ENCODE results near the gene ULK3. TPM values are rescaled to one million over a fixed set of nuclear protein-coding genes. Genes with fewer than 3 reads are reported as not detected.

Gene ULK3
- total RNA-seq, 1 donor from 2014 or later: 26.5 TPM

GRCh38 chr15:74869726-74870407 is 26.9 kb upstream of the ULK3 start:
- ATAC-seq: peak; percentile 38
- DNase-seq (ENCODE audit: low spot score): peak; percentile 70
- intact Hi-C loops (cut with DNase I): no loop called here

- intact Hi-C loops (cut with DNase I): no loop called here
- no peak for DNase-seq (ENCODE audit: low spot score)
- ATAC-seq: no peak
Measured at GRCh38 chr15:74869372-74869725, 26.4 kb upstream of the ULK3 start.

- intact Hi-C loops (cut with DNase I): no loop called here
- no peak for DNase-seq (ENCODE audit: low spot score)
- peak; percentile 21 for ATAC-seq
Measured at GRCh38 chr15:74868059-74868458, 25.1 kb upstream of the ULK3 start.

- ATAC-seq: no peak
- no peak for DNase-seq (ENCODE audit: low spot score)
- intact Hi-C loops (cut with DNase I): no loop called here
Measured at GRCh38 chr15:74867466-74868038, 24.6 kb upstream of the ULK3 start.

DNA sequence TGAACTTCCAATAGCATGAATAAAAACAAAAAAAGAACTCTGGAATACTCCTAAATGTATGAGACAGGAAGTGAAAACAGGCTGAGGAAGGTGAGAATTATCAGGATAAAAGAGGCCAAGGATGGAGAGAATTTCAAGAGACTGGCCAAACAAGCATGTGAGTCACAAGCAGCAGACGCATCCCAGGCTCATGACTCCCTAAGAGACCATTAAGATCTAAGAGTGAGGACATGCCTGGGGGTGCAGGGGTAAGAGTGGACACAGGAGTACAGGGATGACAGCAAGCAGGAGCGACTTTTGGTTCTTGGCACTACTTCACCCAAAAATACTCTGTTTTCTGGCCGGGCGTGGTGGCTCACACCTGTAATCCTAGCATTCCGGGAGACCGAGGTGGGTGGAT is 23.1 kb upstream of the ULK3 start:
- DNase-seq (ENCODE audit: low spot score) (no peak), ATAC-seq (no peak)
- intact Hi-C loops (cut with DNase I): no loop called here

- intact Hi-C loops (cut with DNase I): no loop called here
- DNase-seq (ENCODE audit: low spot score) (no peak), ATAC-seq (no peak)
Measured at GRCh38 chr15:74865316-74865715, 22.4 kb upstream of the ULK3 start.

DNA sequence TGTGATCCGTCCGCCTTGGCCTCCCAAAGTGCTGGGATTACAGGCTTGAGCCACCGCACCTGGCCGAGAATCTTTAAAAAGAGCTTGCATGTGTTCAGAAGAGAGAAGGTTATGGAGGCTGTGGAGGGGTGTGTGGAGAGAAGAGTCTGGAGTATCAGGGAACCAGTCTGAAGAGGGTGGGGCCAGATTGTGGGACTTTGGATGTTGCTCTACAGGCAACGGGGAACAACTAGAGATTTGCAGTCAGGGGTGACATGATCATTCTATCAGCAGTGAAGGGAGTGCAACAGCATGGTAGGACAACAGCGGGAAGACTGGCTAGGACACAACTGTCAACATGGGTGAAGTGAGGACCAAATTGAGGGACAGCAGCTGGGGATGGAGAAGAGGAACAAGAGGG is 21.3 kb upstream of the ULK3 start:
- ATAC-seq (no peak), DNase-seq (ENCODE audit: low spot score) (no peak)
- intact Hi-C loops (cut with DNase I): no loop called here

DNA sequence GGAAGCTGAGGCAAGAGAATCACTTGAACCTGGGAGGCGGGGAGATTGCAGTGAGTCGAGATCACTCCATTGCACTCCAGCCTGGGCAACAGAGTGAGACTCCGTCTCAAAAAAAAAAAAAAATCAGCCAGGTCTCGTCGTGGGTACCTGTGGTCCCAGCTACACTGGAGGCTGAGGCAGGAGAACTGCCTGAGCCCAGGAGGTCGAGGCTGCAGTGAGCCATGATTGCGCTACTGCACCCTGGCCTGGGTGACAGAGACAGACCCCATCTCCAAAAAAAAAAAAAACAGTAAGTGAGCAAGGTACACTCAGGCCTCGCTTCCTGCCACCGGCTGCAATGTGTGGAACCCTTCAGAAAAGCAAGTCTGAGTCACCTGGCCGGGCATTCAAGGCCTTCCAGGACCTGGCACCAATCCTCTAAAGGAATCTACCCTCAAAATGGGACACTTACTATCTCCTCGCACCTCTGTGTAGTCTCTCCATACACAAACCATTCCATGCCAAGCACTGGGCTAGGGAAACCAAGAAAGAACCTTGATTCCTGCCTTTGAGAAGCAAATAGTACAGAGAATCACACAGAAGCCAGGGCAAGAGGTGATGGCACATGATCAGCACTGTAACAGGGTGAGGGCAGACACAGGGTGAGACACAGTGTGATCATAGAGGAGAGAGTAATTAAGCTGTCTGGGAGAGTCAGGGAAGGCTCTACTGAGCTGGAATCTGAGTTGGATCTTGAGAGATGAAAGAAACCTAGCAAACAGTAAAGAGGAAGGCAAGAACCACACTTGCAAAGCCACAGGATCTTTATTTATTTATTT is 20.5 kb upstream of the ULK3 start:
- intact Hi-C loops (cut with DNase I): no loop called here
- ATAC-seq (no peak), DNase-seq (ENCODE audit: low spot score) (no peak)

DNA sequence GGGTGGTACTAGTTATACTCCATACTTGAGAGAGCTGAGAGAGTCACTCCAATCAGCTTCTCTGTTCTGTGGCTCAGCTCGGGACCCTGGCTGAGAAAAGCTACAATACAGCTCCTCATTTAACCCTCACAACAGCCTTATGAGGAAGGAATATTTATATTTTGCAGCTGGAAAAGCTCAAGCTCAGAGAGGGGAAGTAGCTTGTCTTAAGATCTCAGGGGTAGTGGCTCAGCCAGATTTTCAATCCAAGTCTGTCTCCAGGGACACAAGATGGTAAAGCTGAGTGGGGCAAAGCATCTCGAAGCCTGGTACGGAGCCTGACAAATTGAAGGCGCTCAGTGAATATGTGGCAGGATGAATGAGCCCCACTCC is 15.4 kb upstream of the ULK3 start:
- peak; percentile 20 for ATAC-seq
- intact Hi-C loops (cut with DNase I): no loop called here
- no peak for DNase-seq (ENCODE audit: low spot score)

GRCh38 chr15:74857671-74858368 is 14.9 kb upstream of the ULK3 start:
- ATAC-seq: peak; percentile 44
- intact Hi-C loops (cut with DNase I): no loop called here
- DNase-seq (ENCODE audit: low spot score): no peak

GRCh38 chr15:74857082-74857655 is 14.2 kb upstream of the ULK3 start:
- intact Hi-C loops (cut with DNase I): no loop called here
- DNase-seq (ENCODE audit: low spot score) (no peak), ATAC-seq (no peak)

GRCh38 chr15:74856537-74856936 is 13.6 kb upstream of the ULK3 start:
- no peak for DNase-seq (ENCODE audit: low spot score)
- ATAC-seq: no peak
- intact Hi-C loops (cut with DNase I): no loop called here

GRCh38 chr15:74855857-74856256 is 12.9 kb upstream of the ULK3 start:
- intact Hi-C loops (cut with DNase I): no loop called here
- ATAC-seq: no peak
- no peak for DNase-seq (ENCODE audit: low spot score)

DNA sequence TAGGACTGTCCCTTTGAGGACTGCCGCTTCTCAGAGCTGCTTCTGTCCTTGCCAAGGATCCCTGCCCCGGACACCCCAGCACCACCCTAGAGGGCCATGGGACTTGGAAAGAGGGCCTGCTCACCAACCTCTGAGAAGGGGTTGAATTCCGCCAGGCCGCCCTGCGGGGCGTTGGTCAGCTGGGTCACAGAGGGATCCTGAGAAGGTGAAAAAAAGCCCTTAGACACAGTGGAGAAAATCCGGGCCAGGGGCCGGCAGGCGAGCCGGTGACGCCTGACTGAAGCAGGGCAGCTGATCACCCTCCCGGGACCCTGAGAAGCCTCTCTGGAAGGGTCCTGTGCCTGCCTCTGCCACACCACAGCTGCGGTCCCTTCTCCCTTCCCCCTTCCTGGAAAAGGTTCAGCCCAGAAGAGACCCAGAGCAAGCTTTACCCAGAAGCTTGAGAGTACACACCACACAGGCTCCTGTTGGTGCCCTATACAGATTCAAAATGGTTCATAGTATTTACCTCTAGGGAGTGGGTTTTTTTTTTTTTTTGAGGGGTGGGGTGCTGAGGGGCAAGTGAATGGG is 11.6 kb upstream of the ULK3 start:
- intact Hi-C loops (cut with DNase I): no loop called here
- ATAC-seq (no peak), DNase-seq (ENCODE audit: low spot score) (no peak)

- no peak for ATAC-seq
- DNase-seq (ENCODE audit: low spot score): no peak
- intact Hi-C loops (cut with DNase I): no loop called here
Measured at GRCh38 chr15:74851960-74852359, 9.0 kb upstream of the ULK3 start.

- no peak for ATAC-seq
- intact Hi-C loops (cut with DNase I): no loop called here
- no peak for DNase-seq (ENCODE audit: low spot score)
Measured at GRCh38 chr15:74850393-74850792, 7.4 kb upstream of the ULK3 start.

GRCh38 chr15:74847432-74847831 is 4.5 kb upstream of the ULK3 start:
- intact Hi-C loops (cut with DNase I): loop anchor here (10.0 kb wide), 1 partner anchor 73 kb away; no protein-coding TSS in a partner anchor
- no peak for ATAC-seq
- DNase-seq (ENCODE audit: low spot score): no peak

DNA sequence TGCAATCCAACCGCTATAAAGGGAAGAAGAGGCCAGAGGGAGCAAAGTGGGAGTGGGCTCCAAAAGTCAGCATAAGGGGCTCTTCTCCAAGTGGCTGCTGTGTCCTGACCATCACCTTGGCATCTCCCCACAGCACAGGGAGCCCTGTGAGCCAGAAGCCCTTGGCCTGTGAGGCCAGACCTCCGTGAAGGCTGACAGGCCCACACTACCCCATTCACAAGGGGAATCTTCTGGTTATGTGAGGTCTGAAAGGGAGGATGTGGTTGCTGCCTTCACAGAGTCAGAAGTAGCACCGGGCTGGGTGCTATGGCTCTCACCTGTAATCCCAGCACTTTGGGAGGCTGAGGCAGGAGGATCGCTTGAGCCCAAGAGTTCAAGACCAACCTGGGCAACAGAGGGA is 2.6 kb upstream of the ULK3 start:
- ATAC-seq: no peak
- no peak for DNase-seq (ENCODE audit: low spot score)
- intact Hi-C loops (cut with DNase I): loop anchor here (10.0 kb wide), 1 partner anchor 71 kb away; no protein-coding TSS in a partner anchor

DNA sequence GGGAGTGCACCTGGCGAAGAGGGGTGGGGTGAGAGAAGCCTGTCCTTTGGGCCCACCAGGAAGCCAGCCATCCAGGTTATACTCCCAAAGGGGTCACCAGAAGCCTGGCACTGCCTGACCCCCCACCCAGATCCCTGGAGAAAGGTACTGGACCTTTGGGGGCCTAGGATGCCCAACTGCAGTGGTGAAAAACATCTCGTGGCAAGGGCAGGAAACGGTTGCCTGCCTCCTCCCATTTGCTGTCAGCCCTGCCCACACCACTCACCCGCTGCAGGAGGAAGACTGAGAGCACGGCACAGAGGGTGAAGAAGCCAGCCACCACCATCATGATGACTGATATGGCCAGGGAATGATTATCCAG is 2.2 kb upstream of the ULK3 start:
- intact Hi-C loops (cut with DNase I): loop anchor here (10.0 kb wide), 1 partner anchor 70 kb away; no protein-coding TSS in a partner anchor
- ATAC-seq (no peak), DNase-seq (ENCODE audit: low spot score) (no peak)

Measured in sciatic nerve (tissue), 2 donors.